ENCODE measurements around the gene TMEM117. TPM values are rescaled to one million over a fixed set of nuclear protein-coding genes. Genes with fewer than 3 reads are reported as not detected.
"Not testable (repeated sequence)": the region's sequence is repeated elsewhere in the genome, so short reads cannot be mapped to it uniquely, and the experiment has no call there.

TMEM117 gene
- total RNA-seq, 1 donor from 2014 or later = not detected

- Mint-ChIP-seq H3K4me1 (ENCODE audit: low read depth, unreplicated experiment) (peaks cover 4% of the 10 kb centered on the region), H3K27me3 (ENCODE audit: unreplicated experiment) (no peaks in the 10 kb centered on the region), H3K4me3 (ENCODE audit: unreplicated experiment) (no peak overlapping the region), H3K9me3 (ENCODE audit: unreplicated experiment) (no peaks in the 10 kb centered on the region), H3K27ac (ENCODE audit: unreplicated experiment) (no peak overlapping the region), H3K36me3 (ENCODE audit: unreplicated experiment) (no peaks in the 10 kb centered on the region)
- DNase-seq = no peak
- no peak for TF ChIP-seq CTCF (IDR thresholded peaks at IDR 0.05; ENCODE audit: partially characterized antibody, unreplicated experiment)
Measured at GRCh38 chr12:44019118-44019517, 183.2 kb downstream of the TMEM117 start.

GRCh38 chr12:44020555-44020954 lies 184.7 kb downstream of the TMEM117 start:
- H3K4me3 Mint-ChIP-seq (ENCODE audit: unreplicated experiment) = no peak overlapping the region
- no peak for TF ChIP-seq CTCF (IDR thresholded peaks at IDR 0.05; ENCODE audit: partially characterized antibody, unreplicated experiment)
- H3K4me1 Mint-ChIP-seq (ENCODE audit: low read depth, unreplicated experiment) = peaks cover 4% of the 10 kb centered on the region
- no peak for DNase-seq
- H3K36me3 Mint-ChIP-seq (ENCODE audit: unreplicated experiment) = no peaks in the 10 kb centered on the region
- H3K27me3 Mint-ChIP-seq (ENCODE audit: unreplicated experiment) = no peaks in the 10 kb centered on the region
- H3K27ac Mint-ChIP-seq (ENCODE audit: unreplicated experiment) = no peak overlapping the region
- H3K9me3 Mint-ChIP-seq (ENCODE audit: unreplicated experiment) = no peaks in the 10 kb centered on the region

GRCh38 chr12:44021471-44021971 lies 185.6 kb downstream of the TMEM117 start:
- H3K4me3 Mint-ChIP-seq (ENCODE audit: unreplicated experiment) = no peak overlapping the region
- peaks cover 4% of the 10 kb centered on the region for H3K4me1 Mint-ChIP-seq (ENCODE audit: low read depth, unreplicated experiment)
- no peak for DNase-seq
- H3K27ac Mint-ChIP-seq (ENCODE audit: unreplicated experiment) = no peak overlapping the region
- no peaks in the 10 kb centered on the region for H3K36me3 Mint-ChIP-seq (ENCODE audit: unreplicated experiment)
- no peak for TF ChIP-seq CTCF (IDR thresholded peaks at IDR 0.05; ENCODE audit: partially characterized antibody, unreplicated experiment)
- H3K27me3 Mint-ChIP-seq (ENCODE audit: unreplicated experiment) = no peaks in the 10 kb centered on the region
- H3K9me3 Mint-ChIP-seq (ENCODE audit: unreplicated experiment) = no peaks in the 10 kb centered on the region

GRCh38 chr12:44025499-44025898 lies 189.6 kb downstream of the TMEM117 start:
- no peak for DNase-seq
- TF ChIP-seq CTCF (IDR thresholded peaks at IDR 0.05; ENCODE audit: partially characterized antibody, unreplicated experiment) = no peak
- no peaks in the 10 kb centered on the region for H3K9me3 Mint-ChIP-seq (ENCODE audit: unreplicated experiment)

GRCh38 chr12:44026046-44026445 lies 190.2 kb downstream of the TMEM117 start:
- no peak for DNase-seq
- no peaks in the 10 kb centered on the region for H3K36me3 Mint-ChIP-seq (ENCODE audit: unreplicated experiment)
- no peaks in the 10 kb centered on the region for H3K4me1 Mint-ChIP-seq (ENCODE audit: low read depth, unreplicated experiment)
- no peaks in the 10 kb centered on the region for H3K9me3 Mint-ChIP-seq (ENCODE audit: unreplicated experiment)
- TF ChIP-seq CTCF (IDR thresholded peaks at IDR 0.05; ENCODE audit: partially characterized antibody, unreplicated experiment) = no peak
- H3K4me3 Mint-ChIP-seq (ENCODE audit: unreplicated experiment) = no peak overlapping the region
- no peak overlapping the region for H3K27ac Mint-ChIP-seq (ENCODE audit: unreplicated experiment)
- no peaks in the 10 kb centered on the region for H3K27me3 Mint-ChIP-seq (ENCODE audit: unreplicated experiment)

More at GRCh38 chr12:44025499-44025898, 189.6 kb downstream of the TMEM117 start:
- Mint-ChIP-seq H3K36me3 (ENCODE audit: unreplicated experiment) (no peaks in the 10 kb centered on the region), H3K27me3 (ENCODE audit: unreplicated experiment) (no peaks in the 10 kb centered on the region), H3K4me1 (ENCODE audit: low read depth, unreplicated experiment) (no peaks in the 10 kb centered on the region), H3K4me3 (ENCODE audit: unreplicated experiment) (no peak overlapping the region), H3K27ac (ENCODE audit: unreplicated experiment) (no peak overlapping the region)

- not testable (repeated sequence) for H3K9me3 Mint-ChIP-seq (ENCODE audit: unreplicated experiment); H3K27ac Mint-ChIP-seq (ENCODE audit: unreplicated experiment); H3K27me3 Mint-ChIP-seq (ENCODE audit: unreplicated experiment); DNase-seq; H3K4me3 Mint-ChIP-seq (ENCODE audit: unreplicated experiment); H3K4me1 Mint-ChIP-seq (ENCODE audit: low read depth, unreplicated experiment); H3K36me3 Mint-ChIP-seq (ENCODE audit: unreplicated experiment)
Measured at GRCh38 chr12:44026926-44027325, 191.0 kb downstream of the TMEM117 start.

Data from glutamatergic neuron (in vitro differentiated cells).